ENCODE results near the gene HMGCS1. TPM values are rescaled to one million over a fixed set of nuclear protein-coding genes. Genes with fewer than 3 reads are reported as not detected.

Gene HMGCS1
- total RNA-seq, result 100 to 1,000 TPM; 150 to 155 TPM

- H3K4me1 Mint-ChIP-seq, result peaks cover 73% of the 10 kb centered on the region
- peak within 1 kb of the TSS; percentile 99 for H3K4me3 Mint-ChIP-seq
- peaks cover 14% of the 10 kb centered on the region for H3K9me3 Mint-ChIP-seq
- CTCF ChIA-PET, result interaction anchor here (0.6 to 3.3 kb wide), 19 partner anchors 8 to 579 kb away, joined by 3 to 28 read pairs (median 4); partner anchors contain the start of genes TMEM267 and ZNF131
- H3K27ac Mint-ChIP-seq, result peak within 1 kb of the TSS; percentile 85
- peaks cover 51% of the 10 kb centered on the region for H3K36me3 Mint-ChIP-seq (ENCODE audit: low read depth)
- no peaks in the 10 kb centered on the region for H3K27me3 Mint-ChIP-seq
- POLR2A ChIA-PET, result interaction anchor here (0.7 to 4.6 kb wide), 37 partner anchors 9 to 366 kb away, joined by 3 to 80 read pairs (median 7); partner anchors contain the start of genes C5orf34, NIM1K, NNT and TMEM267
- DNase-seq, result peak; percentile 99
Measured at GRCh38 chr5:43313035-43313853, at the start of gene HMGCS1. HMGCS1 (minus strand) TSS chr5:43313412; CDS start chr5:43298965, 14,447 bp downstream.

DNA sequence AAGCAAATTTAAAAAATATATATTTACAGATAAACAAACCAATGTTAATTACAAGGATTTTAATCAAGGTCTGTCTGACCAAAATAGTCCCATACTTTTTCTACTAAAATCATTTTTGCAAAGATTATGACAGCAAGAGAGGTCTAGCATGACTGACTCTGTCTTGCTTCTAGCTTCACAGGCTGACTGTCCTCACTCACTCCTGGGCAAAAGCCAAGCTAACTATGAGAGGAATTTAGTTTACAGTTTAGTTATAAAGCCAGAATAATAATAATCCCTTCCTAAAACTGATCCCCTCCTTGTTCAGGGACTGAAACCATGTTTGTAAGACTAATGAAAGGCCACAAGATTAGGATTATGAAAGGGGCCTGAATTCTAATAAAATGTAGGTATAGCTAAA, 45.5 kb upstream of the HMGCS1 start:
- peaks cover under 1% of the 10 kb centered on the region for H3K27me3 Mint-ChIP-seq
- DNase-seq, result no peak
- no peaks in the 10 kb centered on the region for H3K36me3 Mint-ChIP-seq (ENCODE audit: low read depth)
- H3K4me3 Mint-ChIP-seq, result no peak overlapping the region
- no peaks in the 10 kb centered on the region for H3K4me1 Mint-ChIP-seq
- no peak overlapping the region for H3K27ac Mint-ChIP-seq
- ChIA-PET CTCF (interaction anchor here (1.3 kb wide), 1 partner anchor 31 kb away, joined by 6 read pairs; no protein-coding TSS in a partner anchor), POLR2A (no interaction called here)
- H3K9me3 Mint-ChIP-seq, result peaks cover 8% of the 10 kb centered on the region

GRCh38 chr5:43358301-43358700, 45.1 kb upstream of the HMGCS1 start:
- no peaks in the 10 kb centered on the region for H3K36me3 Mint-ChIP-seq (ENCODE audit: low read depth)

DNA sequence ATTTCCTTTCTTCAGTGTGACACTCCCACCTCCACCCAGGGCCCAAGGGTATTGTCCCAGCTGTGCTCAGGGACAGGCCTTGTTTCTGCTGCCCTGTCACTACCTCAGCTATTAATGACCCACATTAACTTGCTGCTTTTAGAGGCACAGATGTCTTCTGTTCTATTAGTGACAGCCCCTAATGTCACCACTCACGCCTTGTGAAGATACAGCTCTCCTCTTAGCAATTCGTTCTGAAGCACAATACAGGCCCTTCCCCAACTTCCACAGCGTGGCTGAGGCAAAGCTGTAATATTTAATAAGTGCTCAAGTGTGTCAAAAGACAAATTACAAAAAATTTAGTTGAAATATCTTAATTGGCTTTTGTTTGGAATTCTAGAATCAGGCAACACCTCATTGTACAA, 44.7 kb upstream of the HMGCS1 start:
- peaks cover 2% of the 10 kb centered on the region for H3K27me3 Mint-ChIP-seq
- H3K4me3 Mint-ChIP-seq, result no peak overlapping the region
- ChIA-PET CTCF (interaction anchor here (1.3 kb wide), 1 partner anchor 32 kb away, joined by 6 read pairs; no protein-coding TSS in a partner anchor), POLR2A (no interaction called here)
- H3K27ac Mint-ChIP-seq, result no peak overlapping the region
- no peaks in the 10 kb centered on the region for H3K36me3 Mint-ChIP-seq (ENCODE audit: low read depth)
- DNase-seq, result no peak
- H3K9me3 Mint-ChIP-seq, result peaks cover 8% of the 10 kb centered on the region
- no peaks in the 10 kb centered on the region for H3K4me1 Mint-ChIP-seq

More at GRCh38 chr5:43358301-43358700, 45.1 kb upstream of the HMGCS1 start:
- Mint-ChIP-seq H3K27me3 (peaks cover 2% of the 10 kb centered on the region), H3K9me3 (peaks cover 8% of the 10 kb centered on the region), H3K4me1 (no peaks in the 10 kb centered on the region), H3K27ac (no peak overlapping the region), H3K4me3 (no peak overlapping the region)
- no peak for DNase-seq
- ChIA-PET POLR2A (no interaction called here), CTCF (interaction anchor here (1.3 kb wide), 1 partner anchor 31 kb away, joined by 6 read pairs; no protein-coding TSS in a partner anchor)

DNA sequence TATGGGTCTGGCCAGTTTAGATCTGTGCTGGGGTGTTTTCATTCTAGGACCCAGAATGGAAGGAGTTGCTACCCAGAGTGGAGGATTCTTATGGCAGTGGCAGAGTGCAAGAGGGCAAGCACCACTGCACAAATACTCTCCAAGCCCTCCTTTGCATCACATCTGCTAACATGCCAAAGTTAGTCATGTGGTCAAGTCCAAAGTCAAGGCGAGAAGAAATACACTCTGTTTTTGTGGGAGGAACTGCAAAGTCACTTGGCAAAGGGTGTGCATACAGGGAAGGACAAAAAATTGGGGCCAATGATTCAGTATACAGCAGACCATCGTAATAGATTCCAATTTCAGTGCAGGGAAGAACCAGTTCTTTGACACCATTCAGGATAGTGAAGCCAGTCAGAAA, 43.9 kb upstream of the HMGCS1 start:
- Mint-ChIP-seq H3K4me1 (no peaks in the 10 kb centered on the region), H3K4me3 (no peak overlapping the region), H3K27ac (no peak overlapping the region), H3K36me3 (ENCODE audit: low read depth) (no peaks in the 10 kb centered on the region), H3K9me3 (peaks cover 8% of the 10 kb centered on the region), H3K27me3 (peaks cover 4% of the 10 kb centered on the region)
- DNase-seq, result no peak
- CTCF ChIA-PET, result no interaction called here
- POLR2A ChIA-PET, result no interaction called here

DNA sequence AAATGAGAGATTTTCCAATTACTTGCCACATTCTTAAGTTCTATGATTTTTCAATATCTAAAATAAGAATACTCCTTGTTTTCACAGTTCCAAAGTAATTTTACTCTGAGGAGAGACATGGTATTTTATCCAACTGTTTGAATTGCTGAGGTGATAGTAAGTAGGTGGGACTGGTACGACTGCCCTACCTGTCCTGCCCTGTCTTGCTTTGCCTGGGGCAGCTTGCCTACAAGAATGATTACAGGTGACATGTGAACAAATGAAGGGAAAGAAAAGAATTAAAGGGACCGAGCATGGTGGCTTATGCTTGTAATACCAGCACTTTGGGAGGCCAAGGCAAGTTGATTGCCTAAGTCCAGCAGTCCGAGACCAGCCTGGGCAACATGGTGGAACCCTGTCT, 41.6 kb upstream of the HMGCS1 start:
- ChIA-PET CTCF (no interaction called here), POLR2A (no interaction called here)
- DNase-seq, result no peak
- peaks cover 5% of the 10 kb centered on the region for H3K9me3 Mint-ChIP-seq
- no peaks in the 10 kb centered on the region for H3K36me3 Mint-ChIP-seq (ENCODE audit: low read depth)
- no peaks in the 10 kb centered on the region for H3K4me1 Mint-ChIP-seq
- peaks cover 9% of the 10 kb centered on the region for H3K27me3 Mint-ChIP-seq
- no peak overlapping the region for H3K27ac Mint-ChIP-seq
- no peak overlapping the region for H3K4me3 Mint-ChIP-seq

GRCh38 chr5:43353668-43354067, 40.5 kb upstream of the HMGCS1 start:
- POLR2A ChIA-PET, result no interaction called here
- CTCF ChIA-PET, result no interaction called here

DNA sequence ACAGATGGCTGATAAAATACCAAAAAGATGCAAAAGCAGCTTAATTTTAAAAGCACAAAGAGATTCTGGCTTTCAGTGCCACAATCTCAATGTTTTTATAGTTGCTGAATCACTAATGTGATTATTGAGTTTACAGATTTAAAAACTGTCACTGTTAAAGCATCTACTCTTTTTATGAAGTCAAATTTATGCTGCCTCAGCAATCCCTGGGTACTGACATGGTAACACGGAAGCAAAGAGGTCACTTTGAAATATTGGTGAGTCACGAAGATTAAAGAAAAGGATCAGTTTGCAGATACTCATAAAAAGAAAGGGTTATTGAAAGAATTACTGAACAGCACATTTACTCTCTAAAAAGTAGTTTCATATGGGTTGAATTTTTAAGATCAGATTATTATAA, 39.7 kb upstream of the HMGCS1 start:
- Mint-ChIP-seq H3K36me3 (ENCODE audit: low read depth) (no peaks in the 10 kb centered on the region), H3K9me3 (no peaks in the 10 kb centered on the region), H3K27ac (no peak overlapping the region), H3K4me1 (no peaks in the 10 kb centered on the region), H3K27me3 (peaks cover 9% of the 10 kb centered on the region), H3K4me3 (no peak overlapping the region)
- CTCF ChIA-PET, result no interaction called here
- POLR2A ChIA-PET, result no interaction called here
- DNase-seq, result no peak

More at GRCh38 chr5:43353668-43354067, 40.5 kb upstream of the HMGCS1 start:
- Mint-ChIP-seq H3K27ac (no peak overlapping the region), H3K4me3 (no peak overlapping the region), H3K4me1 (no peaks in the 10 kb centered on the region), H3K27me3 (peaks cover 9% of the 10 kb centered on the region), H3K9me3 (no peaks in the 10 kb centered on the region), H3K36me3 (ENCODE audit: low read depth) (no peaks in the 10 kb centered on the region)
- DNase-seq, result no peak

GRCh38 chr5:43352131-43352530, 38.9 kb upstream of the HMGCS1 start:
- no peak for DNase-seq
- Mint-ChIP-seq H3K36me3 (ENCODE audit: low read depth) (no peaks in the 10 kb centered on the region), H3K4me3 (no peak overlapping the region), H3K4me1 (no peaks in the 10 kb centered on the region), H3K27me3 (peaks cover 9% of the 10 kb centered on the region), H3K9me3 (no peaks in the 10 kb centered on the region), H3K27ac (no peak overlapping the region)
- ChIA-PET CTCF (no interaction called here), POLR2A (no interaction called here)

- Mint-ChIP-seq H3K36me3 (ENCODE audit: low read depth) (no peaks in the 10 kb centered on the region), H3K4me1 (no peaks in the 10 kb centered on the region), H3K9me3 (no peaks in the 10 kb centered on the region), H3K27me3 (peaks cover 17% of the 10 kb centered on the region), H3K27ac (no peak overlapping the region), H3K4me3 (no peak overlapping the region)
- ChIA-PET CTCF (no interaction called here), POLR2A (no interaction called here)
- no peak for DNase-seq
Measured at GRCh38 chr5:43348861-43349363, 35.7 kb upstream of the HMGCS1 start.

GRCh38 chr5:43348207-43348606, 35.0 kb upstream of the HMGCS1 start:
- ChIA-PET POLR2A (no interaction called here), CTCF (no interaction called here)
- no peak overlapping the region for H3K4me3 Mint-ChIP-seq
- no peaks in the 10 kb centered on the region for H3K4me1 Mint-ChIP-seq
- DNase-seq, result no peak
- no peak overlapping the region for H3K27ac Mint-ChIP-seq
- H3K9me3 Mint-ChIP-seq, result no peaks in the 10 kb centered on the region
- H3K27me3 Mint-ChIP-seq, result peaks cover 22% of the 10 kb centered on the region
- H3K36me3 Mint-ChIP-seq (ENCODE audit: low read depth), result no peaks in the 10 kb centered on the region

DNA sequence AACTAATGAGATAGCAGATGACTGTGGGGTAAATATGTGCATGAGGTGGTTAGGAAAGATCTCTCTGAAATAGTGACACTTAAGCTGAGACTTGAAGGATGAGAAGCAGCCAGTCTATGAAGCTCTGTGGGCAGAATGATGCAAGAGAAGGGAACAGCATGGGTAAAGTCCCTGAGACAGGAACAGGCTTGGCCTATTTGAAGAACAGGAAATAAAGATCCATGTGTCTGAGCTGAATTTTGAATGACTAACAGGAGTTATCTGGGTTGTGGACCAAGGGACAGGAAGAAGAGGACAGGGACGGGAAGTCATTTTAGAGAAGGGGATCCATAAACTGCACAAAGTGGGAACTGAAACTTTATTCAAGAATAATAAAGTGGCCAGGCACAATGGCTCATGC, 25.6 kb upstream of the HMGCS1 start:
- no peak overlapping the region for H3K4me3 Mint-ChIP-seq
- CTCF ChIA-PET, result no interaction called here
- H3K27ac Mint-ChIP-seq, result no peak overlapping the region
- peaks cover 7% of the 10 kb centered on the region for H3K36me3 Mint-ChIP-seq (ENCODE audit: low read depth)
- H3K27me3 Mint-ChIP-seq, result peaks cover 12% of the 10 kb centered on the region
- H3K9me3 Mint-ChIP-seq, result peaks cover 23% of the 10 kb centered on the region
- H3K4me1 Mint-ChIP-seq, result peaks cover 6% of the 10 kb centered on the region
- DNase-seq, result no peak
- POLR2A ChIA-PET, result interaction anchor here (1.1 to 1.4 kb wide), 2 partner anchors 25 to 26 kb away, joined by 3 to 6 read pairs; partner anchors contain the start of gene HMGCS1

DNA sequence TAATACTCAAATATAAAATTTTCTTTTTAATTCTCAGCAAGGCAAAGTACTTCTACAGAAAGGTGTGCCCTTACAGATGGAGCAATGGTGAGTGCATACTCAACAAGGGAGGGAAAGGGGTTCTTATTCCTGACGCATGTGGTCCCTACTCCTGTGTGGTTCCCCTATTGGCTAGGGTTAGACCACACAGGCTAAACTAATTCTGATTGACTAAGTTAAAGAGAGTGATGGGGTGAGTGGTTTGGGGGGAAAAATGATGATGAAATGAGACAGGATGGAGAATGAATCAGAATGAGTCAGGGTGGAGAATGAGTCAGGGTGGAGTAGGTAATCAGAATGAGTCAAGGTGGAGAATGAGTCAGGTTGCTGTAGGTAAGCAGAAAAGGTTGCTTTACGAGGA, 22.9 kb upstream of the HMGCS1 start:
- Mint-ChIP-seq H3K9me3 (peaks cover 40% of the 10 kb centered on the region), H3K4me1 (peaks cover 6% of the 10 kb centered on the region), H3K36me3 (ENCODE audit: low read depth) (peaks cover 11% of the 10 kb centered on the region), H3K27ac (no peak overlapping the region), H3K4me3 (no peak overlapping the region), H3K27me3 (peaks cover 4% of the 10 kb centered on the region)
- DNase-seq, result no peak
- POLR2A ChIA-PET, result no interaction called here
- CTCF ChIA-PET, result no interaction called here

DNA sequence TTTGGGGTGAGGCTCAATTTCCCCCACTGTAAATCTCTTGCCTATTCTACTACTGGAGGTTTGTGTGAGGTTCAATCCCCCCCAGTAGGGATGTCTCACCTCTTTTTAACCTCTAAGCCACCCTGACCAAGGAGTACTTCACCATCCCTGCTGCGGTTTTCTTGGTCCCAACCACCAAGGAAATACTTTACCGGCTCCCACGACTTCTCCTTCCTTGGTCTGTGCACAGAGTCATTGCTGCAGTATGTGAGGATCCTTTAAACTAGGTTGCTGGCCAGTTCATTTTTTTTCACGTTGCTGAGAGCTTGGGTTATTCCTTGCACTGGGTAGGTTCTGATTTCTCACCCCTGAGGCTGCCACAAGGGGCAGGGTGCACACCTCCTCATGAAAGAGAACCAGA, 22.5 kb upstream of the HMGCS1 start:
- ChIA-PET CTCF (no interaction called here), POLR2A (no interaction called here)
- peaks cover 6% of the 10 kb centered on the region for H3K4me1 Mint-ChIP-seq
- no peak overlapping the region for H3K4me3 Mint-ChIP-seq
- no peak for DNase-seq
- H3K27ac Mint-ChIP-seq, result no peak overlapping the region
- peaks cover 4% of the 10 kb centered on the region for H3K27me3 Mint-ChIP-seq
- peaks cover 40% of the 10 kb centered on the region for H3K9me3 Mint-ChIP-seq
- peaks cover 11% of the 10 kb centered on the region for H3K36me3 Mint-ChIP-seq (ENCODE audit: low read depth)

Measured in activated CD4-positive, alpha-beta memory T cell treated with anti-CD3 and anti-CD28 coated beads, Interleukin-2, amount 10 ng/mL, durations not matched to agents 7 days and 5 days (primary cell).